NB4 (cell line): ENCODE measurements around the gene TIFAB.

Source experiments
- DNase-seq: peaks from one replicate; pipeline ENCODE4 v3.0.0; 2010; ENCODE audit warnings: low read depth
- H3K4me3 ChIP-seq: one replicate; pipeline ENCODE4 v1.5.1; 2011; ENCODE audit warnings: mild to moderate bottlenecking, low read depth, low read length, moderate library complexity
- MAX ChIP-seq: IDR thresholded peaks from 2 replicates; pipeline ENCODE4 v1.6.1; 2011; ENCODE audit warnings: low read depth, low read length
- MYC ChIP-seq: IDR thresholded peaks from 2 replicates; pipeline ENCODE4 v1.6.1; 2011; ENCODE audit warnings: low read depth, low read length
- POLR2A ChIP-seq: IDR thresholded peaks from 2 replicates; pipeline ENCODE4 v1.6.1; 2011; ENCODE audit warnings: mild to moderate bottlenecking; ENCODE audit not compliant: insufficient read length; ENCODE audit errors: extremely low read depth
- TF ChIP-seq, protein P1 (sequence below): IDR thresholded peaks from one replicate; pipeline ENCODE4 v1.5.1; 2012; ENCODE audit warnings: low read depth, low read length

The TIFAB gene

GRCh38 chr5:135430135-135430437 lies 22.1 kb downstream of the TIFAB start:
- no peak overlapping the region for H3K4me3 ChIP-seq
- TF ChIP-seq MAX (no peak), MYC (no peak), POLR2A (no peak)
- TF ChIP-seq, protein P1, sequence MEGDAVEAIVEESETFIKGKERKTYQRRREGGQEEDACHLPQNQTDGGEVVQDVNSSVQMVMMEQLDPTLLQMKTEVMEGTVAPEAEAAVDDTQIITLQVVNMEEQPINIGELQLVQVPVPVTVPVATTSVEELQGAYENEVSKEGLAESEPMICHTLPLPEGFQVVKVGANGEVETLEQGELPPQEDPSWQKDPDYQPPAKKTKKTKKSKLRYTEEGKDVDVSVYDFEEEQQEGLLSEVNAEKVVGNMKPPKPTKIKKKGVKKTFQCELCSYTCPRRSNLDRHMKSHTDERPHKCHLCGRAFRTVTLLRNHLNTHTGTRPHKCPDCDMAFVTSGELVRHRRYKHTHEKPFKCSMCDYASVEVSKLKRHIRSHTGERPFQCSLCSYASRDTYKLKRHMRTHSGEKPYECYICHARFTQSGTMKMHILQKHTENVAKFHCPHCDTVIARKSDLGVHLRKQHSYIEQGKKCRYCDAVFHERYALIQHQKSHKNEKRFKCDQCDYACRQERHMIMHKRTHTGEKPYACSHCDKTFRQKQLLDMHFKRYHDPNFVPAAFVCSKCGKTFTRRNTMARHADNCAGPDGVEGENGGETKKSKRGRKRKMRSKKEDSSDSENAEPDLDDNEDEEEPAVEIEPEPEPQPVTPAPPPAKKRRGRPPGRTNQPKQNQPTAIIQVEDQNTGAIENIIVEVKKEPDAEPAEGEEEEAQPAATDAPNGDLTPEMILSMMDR, result no peak
- DNase-seq, result no peak

- no peak overlapping the region for H3K4me3 ChIP-seq
- peak; percentile 53 for DNase-seq
- TF ChIP-seq, protein P1, result no peak
- TF ChIP-seq MAX, result no peak
- TF ChIP-seq MYC, result no peak
- no peak for TF ChIP-seq POLR2A
These were observed 22.6 kb downstream of the TIFAB start for GRCh38 chr5:135429301-135430134.

DNA sequence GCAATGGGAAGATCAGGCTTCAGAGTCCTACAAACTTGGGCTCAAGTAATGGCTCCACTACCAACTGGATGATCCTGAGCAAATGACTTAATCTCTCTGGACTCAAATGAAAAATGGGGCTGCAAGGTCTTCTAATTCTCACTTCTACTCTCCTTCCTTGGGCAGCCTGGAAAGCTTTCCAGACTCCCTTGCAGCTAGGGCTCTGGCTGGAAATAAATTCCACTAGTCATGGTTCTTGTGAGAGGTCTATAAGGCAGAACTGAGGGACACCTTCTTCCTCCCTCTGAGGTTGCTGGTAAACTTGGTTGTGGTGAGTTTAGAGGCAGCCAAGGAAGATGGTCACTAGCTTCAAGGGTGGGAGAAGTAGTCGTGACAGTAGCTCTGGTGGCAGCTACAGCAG lies 23.6 kb downstream of the TIFAB start:
- DNase-seq, result peak; percentile 46
- TF ChIP-seq, protein P1, result no peak
- TF ChIP-seq MYC, result no peak
- TF ChIP-seq POLR2A, result no peak
- TF ChIP-seq MAX, result no peak
- no peak overlapping the region for H3K4me3 ChIP-seq

- TF ChIP-seq MYC (peak; percentile 61; the same call in 1 of the 2 replicates), POLR2A (no peak), MAX (peak; percentile 42; the same call in 1 of the 2 replicates)
- TF ChIP-seq, protein P1, result peak; percentile 86
- peak; percentile 89 for DNase-seq
- H3K4me3 ChIP-seq, result no peak overlapping the region
These were observed 25.8 kb downstream of the TIFAB start for GRCh38 chr5:135426102-135427082.

- peak; percentile 87 for DNase-seq
- no peak for TF ChIP-seq MAX
- TF ChIP-seq, protein P1, result no peak
- TF ChIP-seq MYC, result no peak
- TF ChIP-seq POLR2A, result no peak
- H3K4me3 ChIP-seq, result no peak overlapping the region
These were observed 26.5 kb downstream of the TIFAB start for GRCh38 chr5:135425641-135426040.
